LNCaP clone FGC (cell line): Measurements from ENCODE around the gene OR9A4.

ENCODE experiments used
- DNase-seq: peaks from one replicate; pipeline ENCODE4 v3.0.0-alpha.2; 2011; ENCODE audit warnings: low read depth
- H3K4me3 ChIP-seq: 2 replicates; pipeline ENCODE4 v1.5.1; 2011; ENCODE audit warnings: mild to moderate bottlenecking, low read depth, low read length, control low read depth
- CTCF ChIP-seq: IDR thresholded peaks from 2 replicates; pipeline ENCODE4 v1.5.1; 2012; ENCODE audit warnings: mild to moderate bottlenecking; ENCODE audit not compliant: control insufficient read depth, insufficient read depth; ENCODE audit errors: extremely low read depth

OR9A4 gene

GRCh38 chr7:141945356-141945755, 29.2 kb downstream of the OR9A4 start:
- no peak for TF ChIP-seq CTCF
- DNase-seq = no peak
- H3K4me3 ChIP-seq = no peak overlapping the region

- DNase-seq = no peak
- TF ChIP-seq CTCF = no peak
- no peak within 1 kb of the TSS for H3K4me3 ChIP-seq
Measured at GRCh38 chr7:141946796-141947195, 30.6 kb downstream of the OR9A4 start, which contains the start of gene CLEC5A. Gene CLEC5A (minus strand): TSS chr7:141946974. CDS start chr7:141946292, 682 bp downstream.

GRCh38 chr7:141949021-141949420, 32.8 kb downstream of the OR9A4 start:
- H3K4me3 ChIP-seq = no peak overlapping the region
- DNase-seq = no peak
- no peak for TF ChIP-seq CTCF

GRCh38 chr7:141949451-141949850, 33.3 kb downstream of the OR9A4 start:
- no peak overlapping the region for H3K4me3 ChIP-seq
- no peak for TF ChIP-seq CTCF
- no peak for DNase-seq

GRCh38 chr7:141949911-141950310, 33.7 kb downstream of the OR9A4 start:
- TF ChIP-seq CTCF = no peak
- H3K4me3 ChIP-seq = no peak overlapping the region
- DNase-seq = no peak

GRCh38 chr7:141950806-141951205, 34.6 kb downstream of the OR9A4 start:
- no peak overlapping the region for H3K4me3 ChIP-seq
- DNase-seq = no peak
- no peak for TF ChIP-seq CTCF

GRCh38 chr7:141952461-141952860, 36.3 kb downstream of the OR9A4 start:
- H3K4me3 ChIP-seq = no peak overlapping the region
- TF ChIP-seq CTCF = no peak
- DNase-seq = no peak
